NCI-H1436 (cell line): ENCODE data around the gene MTMR6.

ENCODE experiments used
- DNase-seq: peaks from one replicate; lab custom pipeline; 2025; lab: John Stamatoyannopoulos, UW

The MTMR6 gene

GRCh38 chr13:25276748-25277147, 10.5 kb downstream of the MTMR6 start:
- DNase-seq = no peak

- DNase-seq = no peak
These were observed 18.7 kb downstream of the MTMR6 start for GRCh38 chr13:25268561-25268960.

- DNase-seq = no peak
These were observed 19.6 kb downstream of the MTMR6 start for GRCh38 chr13:25267715-25268114.

GRCh38 chr13:25266706-25267105, 20.6 kb downstream of the MTMR6 start:
- no peak for DNase-seq

GRCh38 chr13:25262261-25262660, 25.0 kb downstream of the MTMR6 start:
- DNase-seq = no peak

GRCh38 chr13:25253702-25254101, 33.6 kb downstream of the MTMR6 start:
- no peak for DNase-seq

- DNase-seq = no peak
These were observed 34.5 kb downstream of the MTMR6 start for GRCh38 chr13:25252752-25253151.

GRCh38 chr13:25252225-25252624, 35.1 kb downstream of the MTMR6 start:
- no peak for DNase-seq

- DNase-seq = no peak
These were observed 38.2 kb downstream of the MTMR6 start for GRCh38 chr13:25249001-25249543.

- no peak for DNase-seq
These were observed 39.2 kb downstream of the MTMR6 start for GRCh38 chr13:25248071-25248470.

- no peak for DNase-seq
These were observed 39.9 kb downstream of the MTMR6 start for GRCh38 chr13:25247360-25247759.

GRCh38 chr13:25244123-25244522, 43.2 kb downstream of the MTMR6 start:
- DNase-seq = no peak

- DNase-seq = no peak
These were observed 44.3 kb downstream of the MTMR6 start for GRCh38 chr13:25242956-25243355.

- no peak for DNase-seq
These were observed 46.3 kb downstream of the MTMR6 start for GRCh38 chr13:25241007-25241406.

GRCh38 chr13:25237083-25237482, 50.2 kb downstream of the MTMR6 start:
- DNase-seq = no peak

- no peak for DNase-seq
These were observed 53.4 kb downstream of the MTMR6 start for GRCh38 chr13:25233861-25234260.

- no peak for DNase-seq
These were observed 54.3 kb downstream of the MTMR6 start for GRCh38 chr13:25232937-25233515.

- no peak for DNase-seq
These were observed 55.8 kb downstream of the MTMR6 start for GRCh38 chr13:25231517-25231916.

- DNase-seq = no peak
These were observed 59.6 kb downstream of the MTMR6 start for GRCh38 chr13:25227690-25228089.

GRCh38 chr13:25225970-25226369, 61.3 kb downstream of the MTMR6 start:
- no peak for DNase-seq

- no peak for DNase-seq
These were observed 63.1 kb downstream of the MTMR6 start for GRCh38 chr13:25224151-25224550.

GRCh38 chr13:25222740-25223139, 64.5 kb downstream of the MTMR6 start:
- no peak for DNase-seq

- no peak for DNase-seq
These were observed 69.3 kb downstream of the MTMR6 start for GRCh38 chr13:25218019-25218418.
